ENCODE measurements around the gene C13orf46.

- TF ChIP-seq CTCF (conservative IDR thresholded peaks at IDR 0.05 in 1 of 2, IDR thresholded peaks at IDR 0.05 in 1 of 2; ENCODE audit: low read depth in 1 of 2, low read length in 2 of 2) (no peak), EZH2 (IDR thresholded peaks at IDR 0.05; ENCODE audit: low read length, missing control alignments) (no peak)
Measured at GRCh38 chr13:114005206-114005724, 31.4 kb upstream of the C13orf46 start.

Measured in fibroblast of lung (primary cell).